GM18867 (cell line): Measurements from ENCODE around the gene IRAG1.

ENCODE experiments used
- ATAC-seq: cut with Tn5 transposase; IDR thresholded peaks from one replicate; pipeline ENCODE4 v1.9.1; 2021; ENCODE audit warnings: mild to moderate bottlenecking, moderate library complexity; ENCODE audit not compliant: unreplicated experiment

IRAG1 gene

GRCh38 chr11:10667521-10667885 is 26.1 kb downstream of the IRAG1 start:
- no peak for ATAC-seq

GRCh38 chr11:10666556-10667520 is 26.7 kb downstream of the IRAG1 start:
- ATAC-seq, result no peak

GRCh38 chr11:10664496-10664895 is 29.1 kb downstream of the IRAG1 start:
- ATAC-seq, result no peak

- ATAC-seq, result no peak
Measured at GRCh38 chr11:10663990-10664389, 29.6 kb downstream of the IRAG1 start.

- no peak for ATAC-seq
Measured at GRCh38 chr11:10663365-10663764, 30.2 kb downstream of the IRAG1 start.

GRCh38 chr11:10660323-10660722 is 33.2 kb downstream of the IRAG1 start:
- ATAC-seq, result no peak

GRCh38 chr11:10659339-10660216 is 34.0 kb downstream of the IRAG1 start:
- ATAC-seq, result no peak

GRCh38 chr11:10658621-10659338 is 34.8 kb downstream of the IRAG1 start:
- ATAC-seq, result no peak

- peak; percentile 55 for ATAC-seq
Measured at GRCh38 chr11:10657308-10658271, 36.0 kb downstream of the IRAG1 start.

GRCh38 chr11:10655943-10656576 is 37.5 kb downstream of the IRAG1 start:
- ATAC-seq, result no peak

GRCh38 chr11:10655227-10655626 is 38.3 kb downstream of the IRAG1 start:
- ATAC-seq, result no peak

GRCh38 chr11:10654811-10655150 is 38.8 kb downstream of the IRAG1 start:
- no peak for ATAC-seq

- peak; percentile 56 for ATAC-seq
Measured at GRCh38 chr11:10653946-10654810, 39.4 kb downstream of the IRAG1 start.

- no peak for ATAC-seq
Measured at GRCh38 chr11:10653261-10653660, 40.3 kb downstream of the IRAG1 start.

- no peak for ATAC-seq
Measured at GRCh38 chr11:10651656-10652361, 41.7 kb downstream of the IRAG1 start.

GRCh38 chr11:10650630-10651029 is 42.9 kb downstream of the IRAG1 start:
- no peak for ATAC-seq

- no peak for ATAC-seq
Measured at GRCh38 chr11:10650166-10650565, 43.4 kb downstream of the IRAG1 start.

GRCh38 chr11:10648871-10649270 is 44.7 kb downstream of the IRAG1 start:
- ATAC-seq, result no peak
